Stimulated activated memory B cell treated with anti-CD40 and anti-IgM and Interleukin-4, amounts not matched to agents 10 μg/mL and 1 μg/mL and 100 μg/mL, for 72 hours (primary cell): Measurements from ENCODE around the gene TBCD.

Experiments used
- ATAC-seq: fragments of 150-1000 bp; cut with Tn5 transposase; 2 replicates; pipeline ENCODE4 v1.10.0; 2021
- H3K27ac Mint-ChIP-seq: one replicate; pipeline ENCODE4 v1.8.0; 2022; ENCODE audit warnings: mild to moderate bottlenecking, mixed read lengths
- H3K27me3 Mint-ChIP-seq: one replicate; pipeline ENCODE4 v1.8.0; 2022; ENCODE audit warnings: mixed read lengths
- H3K36me3 Mint-ChIP-seq: one replicate; pipeline ENCODE4 v1.8.0; 2022; ENCODE audit warnings: mixed read lengths
- H3K4me1 Mint-ChIP-seq: one replicate; pipeline ENCODE4 v1.8.0; 2022; ENCODE audit warnings: mixed read lengths
- H3K4me3 Mint-ChIP-seq: one replicate; pipeline ENCODE4 v1.8.0; 2022; ENCODE audit warnings: mild to moderate bottlenecking, moderate library complexity, mixed read lengths
- H3K9me3 Mint-ChIP-seq: one replicate; pipeline ENCODE4 v1.8.0; 2022; ENCODE audit warnings: mixed read lengths

Gene TBCD

GRCh38 chr17:82815790-82816305 is 64.0 kb downstream of the TBCD start:
- Mint-ChIP-seq H3K4me3 (no peak overlapping the region), H3K36me3 (peaks cover 73% of the 10 kb centered on the region), H3K27me3 (no peaks in the 10 kb centered on the region), H3K4me1 (peaks cover 19% of the 10 kb centered on the region), H3K9me3 (peaks cover 5% of the 10 kb centered on the region), H3K27ac (no peak overlapping the region)
- no peak for ATAC-seq

- peaks cover 19% of the 10 kb centered on the region for H3K4me1 Mint-ChIP-seq
- H3K27me3 Mint-ChIP-seq, result no peaks in the 10 kb centered on the region
- peaks cover 73% of the 10 kb centered on the region for H3K36me3 Mint-ChIP-seq
- H3K4me3 Mint-ChIP-seq, result no peak overlapping the region
- H3K27ac Mint-ChIP-seq, result no peak overlapping the region
- H3K9me3 Mint-ChIP-seq, result peaks cover 5% of the 10 kb centered on the region
- ATAC-seq, result no peak
These were observed 64.5 kb downstream of the TBCD start for GRCh38 chr17:82816358-82816757.

- peak overlapping the region; percentile 81 for H3K27ac Mint-ChIP-seq
- peaks cover 5% of the 10 kb centered on the region for H3K9me3 Mint-ChIP-seq
- ATAC-seq, result peak; percentile 54
- H3K4me3 Mint-ChIP-seq, result no peak overlapping the region
- no peaks in the 10 kb centered on the region for H3K27me3 Mint-ChIP-seq
- peaks cover 75% of the 10 kb centered on the region for H3K36me3 Mint-ChIP-seq
- peaks cover 24% of the 10 kb centered on the region for H3K4me1 Mint-ChIP-seq
These were observed 66.1 kb downstream of the TBCD start for GRCh38 chr17:82817947-82818346.

GRCh38 chr17:82820278-82821251 is 68.7 kb downstream of the TBCD start:
- Mint-ChIP-seq H3K4me3 (no peak overlapping the region), H3K4me1 (peaks cover 24% of the 10 kb centered on the region), H3K27ac (peak overlapping the region; percentile 31), H3K36me3 (peaks cover 58% of the 10 kb centered on the region), H3K27me3 (no peaks in the 10 kb centered on the region), H3K9me3 (peaks cover 5% of the 10 kb centered on the region)
- ATAC-seq, result no peak

GRCh38 chr17:82821554-82821953 is 69.7 kb downstream of the TBCD start:
- H3K4me3 Mint-ChIP-seq, result no peak overlapping the region
- H3K27me3 Mint-ChIP-seq, result no peaks in the 10 kb centered on the region
- ATAC-seq, result no peak
- no peak overlapping the region for H3K27ac Mint-ChIP-seq
- H3K9me3 Mint-ChIP-seq, result peaks cover 5% of the 10 kb centered on the region
- peaks cover 48% of the 10 kb centered on the region for H3K36me3 Mint-ChIP-seq
- H3K4me1 Mint-ChIP-seq, result peaks cover 24% of the 10 kb centered on the region

- Mint-ChIP-seq H3K4me1 (peaks cover 24% of the 10 kb centered on the region), H3K4me3 (no peak overlapping the region), H3K36me3 (peaks cover 52% of the 10 kb centered on the region), H3K27me3 (no peaks in the 10 kb centered on the region), H3K9me3 (peaks cover 5% of the 10 kb centered on the region), H3K27ac (no peak overlapping the region)
- ATAC-seq, result no peak
These were observed 70.4 kb downstream of the TBCD start for GRCh38 chr17:82822281-82822680.

GRCh38 chr17:82823004-82823403 is 71.1 kb downstream of the TBCD start:
- Mint-ChIP-seq H3K4me1 (peaks cover 18% of the 10 kb centered on the region), H3K27ac (no peak overlapping the region), H3K4me3 (no peak overlapping the region), H3K27me3 (no peaks in the 10 kb centered on the region), H3K9me3 (peaks cover 5% of the 10 kb centered on the region), H3K36me3 (peaks cover 53% of the 10 kb centered on the region)
- ATAC-seq, result no peak

GRCh38 chr17:82825540-82826124 is 73.8 kb downstream of the TBCD start:
- H3K9me3 Mint-ChIP-seq, result peaks cover under 1% of the 10 kb centered on the region
- ATAC-seq, result no peak
- peaks cover 54% of the 10 kb centered on the region for H3K36me3 Mint-ChIP-seq
- no peak overlapping the region for H3K27ac Mint-ChIP-seq
- H3K4me3 Mint-ChIP-seq, result no peak overlapping the region
- H3K4me1 Mint-ChIP-seq, result peaks cover 14% of the 10 kb centered on the region
- H3K27me3 Mint-ChIP-seq, result no peaks in the 10 kb centered on the region

GRCh38 chr17:82826211-82826610 is 74.3 kb downstream of the TBCD start:
- Mint-ChIP-seq H3K27ac (no peak overlapping the region), H3K36me3 (peaks cover 52% of the 10 kb centered on the region), H3K27me3 (no peaks in the 10 kb centered on the region), H3K4me1 (peaks cover 14% of the 10 kb centered on the region), H3K4me3 (no peak overlapping the region), H3K9me3 (no peaks in the 10 kb centered on the region)
- no peak for ATAC-seq

- H3K36me3 Mint-ChIP-seq, result peaks cover 55% of the 10 kb centered on the region
- H3K27me3 Mint-ChIP-seq, result no peaks in the 10 kb centered on the region
- no peak overlapping the region for H3K4me3 Mint-ChIP-seq
- H3K9me3 Mint-ChIP-seq, result no peaks in the 10 kb centered on the region
- peaks cover 14% of the 10 kb centered on the region for H3K4me1 Mint-ChIP-seq
- no peak overlapping the region for H3K27ac Mint-ChIP-seq
- no peak for ATAC-seq
These were observed 75.1 kb downstream of the TBCD start for GRCh38 chr17:82826956-82827355.

GRCh38 chr17:82828875-82829487 is 77.1 kb downstream of the TBCD start:
- Mint-ChIP-seq H3K27me3 (no peaks in the 10 kb centered on the region), H3K4me1 (peaks cover 9% of the 10 kb centered on the region), H3K9me3 (no peaks in the 10 kb centered on the region), H3K36me3 (peaks cover 59% of the 10 kb centered on the region), H3K27ac (no peak overlapping the region), H3K4me3 (no peak overlapping the region)
- no peak for ATAC-seq

- no peak for ATAC-seq
- Mint-ChIP-seq H3K27me3 (no peaks in the 10 kb centered on the region), H3K27ac (no peak overlapping the region), H3K4me1 (peaks cover 9% of the 10 kb centered on the region), H3K4me3 (no peak overlapping the region), H3K36me3 (peaks cover 50% of the 10 kb centered on the region), H3K9me3 (no peaks in the 10 kb centered on the region)
These were observed 78.4 kb downstream of the TBCD start for GRCh38 chr17:82830249-82830661.

GRCh38 chr17:82831041-82831817 is 79.4 kb downstream of the TBCD start:
- no peak overlapping the region for H3K27ac Mint-ChIP-seq
- H3K4me3 Mint-ChIP-seq, result no peak overlapping the region
- peaks cover 50% of the 10 kb centered on the region for H3K36me3 Mint-ChIP-seq
- ATAC-seq, result no peak
- H3K27me3 Mint-ChIP-seq, result no peaks in the 10 kb centered on the region
- H3K4me1 Mint-ChIP-seq, result peaks cover 9% of the 10 kb centered on the region
- H3K9me3 Mint-ChIP-seq, result no peaks in the 10 kb centered on the region

GRCh38 chr17:82831818-82832200 is 79.9 kb downstream of the TBCD start:
- peaks cover 50% of the 10 kb centered on the region for H3K36me3 Mint-ChIP-seq
- no peak for ATAC-seq
- H3K27ac Mint-ChIP-seq, result no peak overlapping the region
- H3K4me1 Mint-ChIP-seq, result peaks cover 9% of the 10 kb centered on the region
- H3K9me3 Mint-ChIP-seq, result no peaks in the 10 kb centered on the region
- no peak overlapping the region for H3K4me3 Mint-ChIP-seq
- H3K27me3 Mint-ChIP-seq, result no peaks in the 10 kb centered on the region

GRCh38 chr17:82832411-82832810 is 80.5 kb downstream of the TBCD start:
- Mint-ChIP-seq H3K9me3 (no peaks in the 10 kb centered on the region), H3K36me3 (peaks cover 45% of the 10 kb centered on the region), H3K4me3 (no peak overlapping the region), H3K27me3 (no peaks in the 10 kb centered on the region), H3K27ac (no peak overlapping the region), H3K4me1 (peaks cover 9% of the 10 kb centered on the region)
- ATAC-seq, result no peak
